Measurements from ENCODE around the gene NRL. TPM values are rescaled to one million over a fixed set of nuclear protein-coding genes. Genes with fewer than 3 reads are reported as not detected.
"Not testable (repeated sequence)": the region's sequence is repeated elsewhere in the genome, so short reads cannot be mapped to it uniquely, and the experiment has no call there.

The NRL gene
- total RNA-seq, 1 donor from 2014 or later: 1.2 TPM

DNA sequence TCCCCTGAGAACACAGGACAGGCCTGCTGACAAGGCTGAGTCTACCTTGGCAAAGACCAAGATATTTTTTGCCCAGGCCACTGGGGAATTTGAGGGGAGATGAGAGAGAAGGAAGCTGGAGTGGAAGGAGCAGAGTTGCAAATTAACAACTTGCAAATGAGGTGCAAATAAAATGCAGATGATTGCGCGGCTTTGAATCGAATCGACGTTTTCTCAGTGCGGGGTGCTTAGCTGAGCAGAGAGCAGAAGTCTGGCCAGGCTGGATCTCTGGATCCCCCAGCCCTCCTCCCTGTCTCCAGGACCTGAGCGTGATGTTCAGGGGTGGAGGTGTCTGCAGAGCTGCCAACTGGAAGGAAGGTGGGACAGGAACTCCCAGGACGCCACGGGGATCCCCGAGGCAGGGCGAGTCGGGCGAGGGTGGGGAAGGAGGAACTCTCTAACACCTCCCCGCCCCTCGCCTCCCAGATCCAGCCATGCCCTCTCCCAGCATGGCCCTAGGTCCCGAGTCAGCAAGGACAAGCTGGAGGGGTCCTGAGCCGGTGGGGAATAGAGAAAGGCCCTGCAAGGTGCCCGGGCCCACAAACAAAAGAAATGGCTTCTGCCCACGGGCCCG, 63.5 kb downstream of the NRL start:
- TF ChIP-seq, protein P1, sequence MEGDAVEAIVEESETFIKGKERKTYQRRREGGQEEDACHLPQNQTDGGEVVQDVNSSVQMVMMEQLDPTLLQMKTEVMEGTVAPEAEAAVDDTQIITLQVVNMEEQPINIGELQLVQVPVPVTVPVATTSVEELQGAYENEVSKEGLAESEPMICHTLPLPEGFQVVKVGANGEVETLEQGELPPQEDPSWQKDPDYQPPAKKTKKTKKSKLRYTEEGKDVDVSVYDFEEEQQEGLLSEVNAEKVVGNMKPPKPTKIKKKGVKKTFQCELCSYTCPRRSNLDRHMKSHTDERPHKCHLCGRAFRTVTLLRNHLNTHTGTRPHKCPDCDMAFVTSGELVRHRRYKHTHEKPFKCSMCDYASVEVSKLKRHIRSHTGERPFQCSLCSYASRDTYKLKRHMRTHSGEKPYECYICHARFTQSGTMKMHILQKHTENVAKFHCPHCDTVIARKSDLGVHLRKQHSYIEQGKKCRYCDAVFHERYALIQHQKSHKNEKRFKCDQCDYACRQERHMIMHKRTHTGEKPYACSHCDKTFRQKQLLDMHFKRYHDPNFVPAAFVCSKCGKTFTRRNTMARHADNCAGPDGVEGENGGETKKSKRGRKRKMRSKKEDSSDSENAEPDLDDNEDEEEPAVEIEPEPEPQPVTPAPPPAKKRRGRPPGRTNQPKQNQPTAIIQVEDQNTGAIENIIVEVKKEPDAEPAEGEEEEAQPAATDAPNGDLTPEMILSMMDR (conservative IDR thresholded peaks at IDR 0.05; ENCODE audit: low read depth, low read length): no peak
- peak overlapping the region; percentile 60 for H3K4me3 ChIP-seq (ENCODE audit: low read depth, low read length)
- no peak for DNase-seq (ENCODE audit: low read depth)

DNA sequence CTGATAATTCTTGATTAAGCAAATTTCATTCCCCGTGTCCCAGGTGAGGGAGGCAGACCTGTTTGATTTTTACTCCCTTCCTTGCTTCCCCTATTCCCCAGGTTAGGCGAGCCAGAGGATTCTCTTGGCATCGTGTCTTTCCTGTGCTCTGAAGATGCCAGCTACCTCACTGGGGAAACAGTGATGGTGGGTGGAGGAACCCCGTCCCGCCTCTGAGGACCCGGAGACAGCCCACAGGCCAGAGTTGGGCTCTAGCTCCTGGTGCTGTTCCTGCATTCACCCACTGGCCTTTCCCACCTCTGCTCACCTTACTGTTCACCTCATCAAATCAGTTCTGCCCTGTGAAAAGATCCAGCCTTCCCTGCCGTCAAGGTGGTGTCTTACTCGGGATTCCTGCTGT, 64.0 kb downstream of the NRL start:
- H3K4me3 ChIP-seq (ENCODE audit: low read depth, low read length); DNase-seq (ENCODE audit: low read depth): not testable (repeated sequence)

DNA sequence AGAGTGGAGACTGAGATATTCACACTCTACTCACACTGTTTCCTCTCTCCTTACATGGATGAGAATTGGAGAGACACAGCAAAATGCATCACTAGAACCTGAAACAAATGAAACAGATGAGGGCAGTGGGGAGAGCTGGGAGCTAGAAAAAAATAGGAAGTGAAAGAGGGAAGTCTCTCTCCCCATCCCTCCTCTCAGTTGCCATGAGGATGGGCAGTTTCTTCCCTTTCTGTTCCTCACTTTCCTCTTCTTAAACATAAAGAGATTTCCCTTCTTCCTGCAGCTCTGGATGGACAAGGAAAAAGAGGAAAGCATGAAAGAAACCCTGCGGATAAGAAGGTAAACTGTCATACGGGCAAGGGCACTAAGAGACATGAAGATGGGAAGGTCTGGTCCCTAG, 65.7 kb downstream of the NRL start:
- H3K4me3 ChIP-seq (ENCODE audit: low read depth, low read length); DNase-seq (ENCODE audit: low read depth): not testable (repeated sequence)

DNA sequence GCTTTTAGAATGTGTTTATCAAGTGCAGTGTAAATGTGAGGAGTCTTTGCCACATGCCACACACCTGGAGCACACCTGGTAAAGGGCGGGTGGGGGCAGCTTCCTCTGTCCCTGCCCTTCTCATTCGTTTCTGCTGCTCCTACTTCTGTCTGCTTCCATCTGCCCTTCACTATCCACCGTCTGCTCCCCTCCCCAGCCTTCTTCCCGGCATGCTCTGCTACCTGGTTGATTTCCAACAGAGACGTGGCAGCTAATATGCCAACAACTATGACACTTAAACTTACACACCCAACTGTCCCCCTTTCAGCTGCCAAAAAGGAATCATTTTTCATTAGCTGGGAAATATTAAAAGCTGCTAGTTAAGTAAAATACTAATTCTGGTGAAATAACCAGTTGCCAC, 72.0 kb downstream of the NRL start:
- DNase-seq (ENCODE audit: low read depth): no peak
- no peak overlapping the region for H3K4me3 ChIP-seq (ENCODE audit: low read depth, low read length)
- TF ChIP-seq, protein P1 (conservative IDR thresholded peaks at IDR 0.05; ENCODE audit: low read depth, low read length): no peak

DNA sequence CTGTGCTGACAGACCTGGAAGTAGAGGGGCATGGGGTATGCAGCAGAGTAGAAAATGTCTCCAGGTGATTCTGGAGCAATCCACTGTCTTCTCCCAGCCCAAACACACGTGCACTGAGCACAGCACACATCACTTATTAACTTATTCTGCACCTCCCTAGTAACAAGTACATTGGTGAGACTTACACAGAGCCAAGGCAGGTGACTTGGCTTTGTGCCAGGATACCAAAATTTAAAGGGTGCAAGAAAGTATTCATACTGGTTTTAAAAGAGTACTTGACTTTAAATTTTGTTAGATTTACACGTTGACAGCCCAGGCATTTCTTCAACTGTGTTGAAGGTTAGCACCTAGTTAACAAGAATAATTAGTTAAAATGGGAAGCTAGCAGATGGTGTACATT, 74.1 kb downstream of the NRL start:
- TF ChIP-seq, protein P1 (conservative IDR thresholded peaks at IDR 0.05; ENCODE audit: low read depth, low read length): no peak
- DNase-seq (ENCODE audit: low read depth): no peak
- no peak overlapping the region for H3K4me3 ChIP-seq (ENCODE audit: low read depth, low read length)

DNA sequence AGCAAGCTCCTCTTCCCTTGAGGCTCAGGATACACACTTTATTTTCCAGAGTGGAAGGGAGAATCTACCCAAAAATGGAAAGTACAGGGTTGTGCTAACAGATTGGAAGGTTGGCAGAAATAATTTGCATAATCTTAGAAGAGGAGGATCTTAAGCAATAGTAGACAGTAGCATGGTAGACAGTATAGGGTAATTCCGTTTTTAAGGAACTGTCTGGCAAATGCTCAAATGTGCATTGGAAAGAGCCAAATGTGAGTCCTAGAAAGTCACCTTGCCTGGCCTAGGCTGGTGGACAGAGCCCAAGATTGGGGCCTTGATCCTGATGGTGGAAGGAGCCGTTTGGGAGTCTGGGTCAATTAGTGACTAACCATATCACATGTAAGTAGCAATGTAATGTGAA, 76.1 kb downstream of the NRL start:
- DNase-seq (ENCODE audit: low read depth): no peak
- no peak overlapping the region for H3K4me3 ChIP-seq (ENCODE audit: low read depth, low read length)
- TF ChIP-seq, protein P1 (conservative IDR thresholded peaks at IDR 0.05; ENCODE audit: low read depth, low read length): no peak

DNA sequence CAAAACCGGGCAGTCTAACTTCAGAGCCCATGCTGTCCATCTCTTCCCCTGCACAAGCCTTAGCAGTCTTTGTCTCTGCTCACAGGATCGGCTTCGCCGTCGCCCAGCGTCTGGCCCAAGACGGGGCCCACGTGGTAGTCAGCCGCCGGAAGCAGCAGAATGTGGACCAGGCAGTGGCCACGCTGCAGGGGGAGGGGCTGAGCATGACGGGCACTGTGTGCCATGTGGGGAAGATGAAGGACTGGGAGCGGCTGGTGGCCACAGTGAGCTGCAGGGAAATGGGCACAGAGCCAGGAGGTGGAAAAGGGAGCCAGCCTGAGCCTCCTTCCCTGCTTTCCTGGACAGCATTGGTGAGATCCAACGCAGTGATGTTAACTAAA, 77.1 kb downstream of the NRL start:
- no peak overlapping the region for H3K4me3 ChIP-seq (ENCODE audit: low read depth, low read length)
- TF ChIP-seq, protein P1 (conservative IDR thresholded peaks at IDR 0.05; ENCODE audit: low read depth, low read length): no peak
- no peak for DNase-seq (ENCODE audit: low read depth)

DNA sequence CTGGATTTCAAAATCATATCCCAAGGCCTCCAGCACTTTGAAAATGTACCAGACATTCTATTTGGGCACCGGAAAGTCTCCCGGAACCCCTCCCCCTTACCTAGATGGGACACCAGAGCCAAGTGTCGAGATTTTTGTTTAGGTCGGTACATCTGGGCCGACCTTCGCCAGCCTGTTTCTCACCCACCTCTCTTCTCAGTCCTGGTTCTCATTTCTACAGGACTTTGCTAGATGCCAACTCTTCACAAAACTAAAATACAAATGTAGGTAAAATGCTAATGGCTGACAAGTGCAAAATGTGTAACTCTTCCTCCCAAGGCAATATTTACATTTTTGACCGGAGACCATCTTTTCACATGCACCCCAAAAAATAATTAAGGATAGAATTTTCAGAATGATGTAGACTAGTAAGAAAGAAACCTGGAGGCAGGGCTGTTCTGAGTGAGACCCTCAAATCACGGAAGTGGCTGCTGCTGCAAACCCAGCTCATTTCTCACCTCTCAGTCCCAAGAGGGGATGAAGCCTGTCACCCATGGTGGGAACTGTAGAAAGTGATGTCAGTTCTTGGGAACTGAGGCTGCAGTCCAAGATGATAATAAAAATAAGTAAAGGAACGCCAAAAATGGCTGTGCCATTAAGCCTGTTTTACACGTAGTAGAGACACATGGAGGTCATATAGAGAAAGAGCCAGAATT, 77.6 kb downstream of the NRL start:
- not testable (repeated sequence) for DNase-seq (ENCODE audit: low read depth)
- H3K4me3 ChIP-seq (ENCODE audit: low read depth, low read length): peak overlapping the region; percentile 67
